Left lung (tissue), 10 donors: ENCODE measurements around the gene ARID5B. TPM values are rescaled to one million over a fixed set of nuclear protein-coding genes. Genes with fewer than 3 reads are reported as not detected.

Source experiments
- ATAC-seq: fragments of 200-7000 bp; cut with Tn5 transposase; one replicate; pipeline ENCODE4 v1.9.1; 2020; ENCODE audit warnings: moderate library complexity
- DNase-seq, 4 donors: peaks; one replicate each; pipeline ENCODE4 v3.0.0-alpha.2; 2013 to 2020
- H3K27ac ChIP-seq, 2 donors: fragments of 200-600 bp; sonication (generic) in 1 of 2; one replicate each; pipeline versions ENCODE4 v1.5.0 to v1.8.0; 2020 to 2021
- H3K27me3 ChIP-seq, 2 donors: fragments of 200-600 bp; sonication (generic) in 1 of 2; one replicate each; pipeline versions ENCODE4 v1.5.0 to v1.8.0; 2020 to 2021
- H3K36me3 ChIP-seq, 2 donors: fragments of 200-600 bp; sonication (generic) in 1 of 2; one replicate each; pipeline versions ENCODE4 v1.5.0 to v1.8.0; 2020 to 2021
- H3K4me1 ChIP-seq, 2 donors: fragments of 200-600 bp; one replicate each; pipeline ENCODE4 v1.8.0; 2021
- H3K4me3 ChIP-seq, 2 donors: fragments of 200-600 bp; sonication (generic) in 1 of 2; one replicate each; pipeline versions ENCODE4 v1.5.0 to v1.8.0; 2020 to 2021; ENCODE audit warnings: mild to moderate bottlenecking in 1 of 2
- H3K9me3 ChIP-seq, 2 donors: fragments of 200-600 bp; sonication (generic) in 1 of 2; one replicate each; pipeline versions ENCODE4 v1.5.0 to v1.8.0; 2020 to 2021
- intact Hi-C, 2 donors: fragments of 100-400 bp; cut with DNase I; formaldehyde crosslinking; loops; one replicate each; pipeline versions ENCODE4 v1.11.2 to v1.14.2; 2022
- polyA plus RNA-seq, 6 donors: library from polyadenylated mRNA; unstranded; fragments of 120-200 nt; gene quantifications; one replicate each; pipeline ENCODE4 v1.2.1, GENCODE V29; 2013; ENCODE audit not compliant: insufficient read length in 6 of 6
- total RNA-seq, 2 donors: library from RNA; stranded (reverse); fragmentation: NEBNext Ultra II Directional; extraction: Animal tissue kit (Norgen Biotek cat#: 25700); gene quantifications; one replicate each; pipeline ENCODE4 v1.2.1, GENCODE V29; 2021
- TF ChIP-seq, protein P1 (sequence below), 2 donors: fragments of 200-600 bp; sonication (generic) in 1 of 2; IDR thresholded peaks; one replicate each; pipeline versions ENCODE4 v1.5.0 to v1.8.0; 2021; ENCODE audit warnings: antibody characterized with exemption in 2 of 2
- donor health status: DM: no; HTN: yes; CAD: no.
- donor health status: DM: no; HTN: no; CAD: no.

ARID5B gene
- total and polyA plus RNA-seq, 8 donors, result 29.9 to 51.5 (median 44.4) TPM

DNA sequence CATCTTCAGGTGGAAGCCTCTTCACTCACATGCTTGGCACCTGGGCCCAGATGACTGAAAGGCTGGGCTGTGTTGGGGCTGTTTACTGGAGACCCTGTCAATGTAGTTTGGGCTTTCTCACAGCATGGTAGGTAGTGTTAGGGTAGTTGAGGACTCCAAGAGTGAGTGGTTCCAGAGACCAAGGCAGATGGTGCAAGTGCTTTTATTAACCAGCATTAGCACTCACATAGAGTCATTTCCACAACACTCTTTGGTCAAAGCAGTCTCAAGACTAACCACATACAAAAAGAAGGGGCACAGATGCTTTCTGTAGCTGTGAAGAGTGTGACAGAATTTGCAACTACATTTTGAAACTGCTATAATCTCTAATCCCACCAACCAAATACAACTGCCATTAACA, 232.1 kb downstream of the ARID5B start:
- no peaks in the 10 kb centered on the region for H3K27me3 ChIP-seq
- TF ChIP-seq, protein P1, sequence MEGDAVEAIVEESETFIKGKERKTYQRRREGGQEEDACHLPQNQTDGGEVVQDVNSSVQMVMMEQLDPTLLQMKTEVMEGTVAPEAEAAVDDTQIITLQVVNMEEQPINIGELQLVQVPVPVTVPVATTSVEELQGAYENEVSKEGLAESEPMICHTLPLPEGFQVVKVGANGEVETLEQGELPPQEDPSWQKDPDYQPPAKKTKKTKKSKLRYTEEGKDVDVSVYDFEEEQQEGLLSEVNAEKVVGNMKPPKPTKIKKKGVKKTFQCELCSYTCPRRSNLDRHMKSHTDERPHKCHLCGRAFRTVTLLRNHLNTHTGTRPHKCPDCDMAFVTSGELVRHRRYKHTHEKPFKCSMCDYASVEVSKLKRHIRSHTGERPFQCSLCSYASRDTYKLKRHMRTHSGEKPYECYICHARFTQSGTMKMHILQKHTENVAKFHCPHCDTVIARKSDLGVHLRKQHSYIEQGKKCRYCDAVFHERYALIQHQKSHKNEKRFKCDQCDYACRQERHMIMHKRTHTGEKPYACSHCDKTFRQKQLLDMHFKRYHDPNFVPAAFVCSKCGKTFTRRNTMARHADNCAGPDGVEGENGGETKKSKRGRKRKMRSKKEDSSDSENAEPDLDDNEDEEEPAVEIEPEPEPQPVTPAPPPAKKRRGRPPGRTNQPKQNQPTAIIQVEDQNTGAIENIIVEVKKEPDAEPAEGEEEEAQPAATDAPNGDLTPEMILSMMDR (IDR thresholded peaks at IDR 0.05), result no peak
- H3K4me3 ChIP-seq, result no peak overlapping the region
- no peaks in the 10 kb centered on the region for H3K4me1 ChIP-seq
- ATAC-seq (no peak), DNase-seq (no peak)
- H3K36me3 ChIP-seq, result no peaks in the 10 kb centered on the region
- H3K27ac ChIP-seq, result no peak overlapping the region
- H3K9me3 ChIP-seq, result peaks cover 0 to 14% of the 10 kb centered on the region in 2 donors
- intact Hi-C loops, result no loop called here

DNA sequence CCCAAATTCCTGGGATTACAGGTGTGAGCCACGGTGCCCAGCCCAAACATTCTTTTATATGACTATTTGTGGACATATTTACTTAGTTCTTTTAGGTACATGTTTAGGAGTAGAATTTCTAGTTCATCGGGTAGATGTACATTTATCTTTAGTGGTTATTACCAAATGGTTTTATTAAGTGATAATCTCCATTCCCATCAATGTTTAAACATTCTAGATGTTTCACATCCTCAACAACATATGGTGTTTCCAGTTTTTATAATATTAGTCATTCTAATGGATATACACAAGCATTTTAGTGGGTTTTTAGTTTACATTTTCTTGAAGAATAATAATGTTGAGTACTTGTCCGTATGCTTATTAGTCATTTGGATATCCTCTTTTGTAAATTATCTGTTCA, 235.4 kb downstream of the ARID5B start:
- H3K4me3 ChIP-seq, result no peak overlapping the region
- H3K4me1 ChIP-seq, result no peaks in the 10 kb centered on the region
- DNase-seq (no peak), ATAC-seq (no peak)
- no peak overlapping the region for H3K27ac ChIP-seq
- no peaks in the 10 kb centered on the region for H3K36me3 ChIP-seq
- intact Hi-C loops, result no loop called here
- no peaks in the 10 kb centered on the region for H3K27me3 ChIP-seq
- TF ChIP-seq, protein P1 (IDR thresholded peaks at IDR 0.05), result no peak
- H3K9me3 ChIP-seq, result peaks cover 0 to 9% of the 10 kb centered on the region in 2 donors

Other genes starting within 250 kb of the ARID5B start
- 1 to 10 TPM in 1 of 2 donors, not detected in 1; 3.4 TPM for gene CABCOCO1, start 238.8 kb upstream of the ARID5B start, total RNA-seq
- gene CABCOCO1, start 238.8 kb upstream of the ARID5B start, polyA plus RNA-seq, result 1 to 10 TPM; 1.7 to 6.0 (median 3.6) TPM